ENCODE results near the gene METTL17. TPM values are rescaled to one million over a fixed set of nuclear protein-coding genes. Genes with fewer than 3 reads are reported as not detected.
A peak's percentile ranks its signal among the peaks of the same experiment; 100 is the strongest.

Gene METTL17
- total and polyA plus RNA-seq, 2 of the 8 experiments (the other 6 are each of a cell fraction or from before 2014, with no cell fraction given), result 73.8 to 138 TPM

GRCh38 chr14:21025371-21026273, 35.8 kb downstream of the METTL17 start (continued):
- TF ChIP-seq E2F6 (IDR thresholded peaks at IDR 0.05), result peak; percentile 93
- peak; percentile 32 for TF ChIP-seq KDM4A (IDR thresholded peaks at IDR 0.05; ENCODE audit: low read depth, low read length, severe bottlenecking)
- TF ChIP-seq PHF8 (conservative IDR thresholded peaks at IDR 0.05; ENCODE audit: low read depth, low read length), result no peak; the same call in none of the 2 replicates
- peak; percentile 47; the same call in 1 of the 2 replicates for TF ChIP-seq BACH1 (IDR thresholded peaks at IDR 0.05; ENCODE audit: low read length)
- no peak for TF ChIP-seq CTCF (IDR thresholded peaks at IDR 0.05; ENCODE audit: control extremely low read depth in 1 of 3, insufficient read depth in 1 of 3, low read depth in 1 of 3, low read length in 3 of 3)
- TF ChIP-seq RNF2 (IDR thresholded peaks at IDR 0.05; ENCODE audit: borderline replicate concordance, low read depth, low read length, missing control alignments, poor library complexity, severe bottlenecking), result no peak
- TF ChIP-seq FOSL1 (IDR thresholded peaks at IDR 0.05; ENCODE audit: insufficient read depth, low read depth, low read length), result no peak
- TF ChIP-seq POLR2A (IDR thresholded peaks at IDR 0.05; ENCODE audit: control extremely low read depth in 1 of 2, low read depth in 2 of 2, low read length in 2 of 2), result peak in 1 of 2 experiments; percentile 42; a peak in 1 of 3 replicates
